ENCODE measurements around the gene CD151.

Gene CD151

GRCh38 chr11:792535-792821, 40.3 kb upstream of the CD151 start:
- TF ChIP-seq REST (IDR thresholded peaks at IDR 0.05; ENCODE audit: insufficient read depth in 1 of 2, low read depth in 2 of 2, low read length in 2 of 2) (no peak), SIN3A (IDR thresholded peaks at IDR 0.05; ENCODE audit: borderline replicate concordance, insufficient read depth, low read length) (no peak), POLR2AphosphoS5 (IDR thresholded peaks at IDR 0.05; ENCODE audit: low read depth, low read length) (no peak), FOXP2 (optimal IDR thresholded peaks at IDR 0.05; ENCODE audit: borderline replicate concordance, extremely low read depth, extremely low read length, insufficient read depth) (no peak), TAF1 (IDR thresholded peaks at IDR 0.05; ENCODE audit: borderline replicate concordance, insufficient read depth, low read length) (no peak)

- TF ChIP-seq REST (IDR thresholded peaks at IDR 0.05; ENCODE audit: insufficient read depth in 1 of 2, low read depth in 2 of 2, low read length in 2 of 2), result no peak
- TF ChIP-seq TAF1 (IDR thresholded peaks at IDR 0.05; ENCODE audit: borderline replicate concordance, insufficient read depth, low read length), result no peak
- TF ChIP-seq SIN3A (IDR thresholded peaks at IDR 0.05; ENCODE audit: borderline replicate concordance, insufficient read depth, low read length), result no peak
- no peak for TF ChIP-seq POLR2AphosphoS5 (IDR thresholded peaks at IDR 0.05; ENCODE audit: low read depth, low read length)
- TF ChIP-seq FOXP2 (optimal IDR thresholded peaks at IDR 0.05; ENCODE audit: borderline replicate concordance, extremely low read depth, extremely low read length, insufficient read depth), result no peak
Observed at GRCh38 chr11:792873-793272, 39.9 kb upstream of the CD151 start.

- no peak for TF ChIP-seq FOXP2 (optimal IDR thresholded peaks at IDR 0.05; ENCODE audit: borderline replicate concordance, extremely low read depth, extremely low read length, insufficient read depth)
- TF ChIP-seq TAF1 (IDR thresholded peaks at IDR 0.05; ENCODE audit: borderline replicate concordance, insufficient read depth, low read length), result no peak
- no peak for TF ChIP-seq SIN3A (IDR thresholded peaks at IDR 0.05; ENCODE audit: borderline replicate concordance, insufficient read depth, low read length)
- TF ChIP-seq REST (IDR thresholded peaks at IDR 0.05; ENCODE audit: insufficient read depth in 1 of 2, low read depth in 2 of 2, low read length in 2 of 2), result no peak
- TF ChIP-seq POLR2AphosphoS5 (IDR thresholded peaks at IDR 0.05; ENCODE audit: low read depth, low read length), result no peak
Observed at GRCh38 chr11:793556-793955, 39.2 kb upstream of the CD151 start.

- TF ChIP-seq REST (IDR thresholded peaks at IDR 0.05; ENCODE audit: insufficient read depth in 1 of 2, low read depth in 2 of 2, low read length in 2 of 2) (no peak), SIN3A (IDR thresholded peaks at IDR 0.05; ENCODE audit: borderline replicate concordance, insufficient read depth, low read length) (no peak), TAF1 (IDR thresholded peaks at IDR 0.05; ENCODE audit: borderline replicate concordance, insufficient read depth, low read length) (no peak), FOXP2 (optimal IDR thresholded peaks at IDR 0.05; ENCODE audit: borderline replicate concordance, extremely low read depth, extremely low read length, insufficient read depth) (no peak), POLR2AphosphoS5 (IDR thresholded peaks at IDR 0.05; ENCODE audit: low read depth, low read length) (no peak)
Observed at GRCh38 chr11:794013-794765, 38.6 kb upstream of the CD151 start.

Measured in PFSK-1 (cell line).